Vagina (tissue), 2 donors: ENCODE data around the gene LHFPL3. TPM values are rescaled to one million over a fixed set of nuclear protein-coding genes. Genes with fewer than 3 reads are reported as not detected.

ENCODE experiments used
- DNase-seq, 2 donors: peaks; one replicate each; pipeline ENCODE4 v3.0.0-alpha.2; 2017; ENCODE audit errors: extremely low spot score in 2 of 2
- H3K27ac ChIP-seq: fragments of 200-600 bp; sonication (generic); one replicate; pipeline ENCODE4 v1.5.1; 2019
- H3K27me3 ChIP-seq: fragments of 200-600 bp; sonication (generic); one replicate; pipeline ENCODE4 v1.5.1; 2019
- H3K36me3 ChIP-seq, 2 donors: fragments of 200-600 bp; sonication (generic); one replicate each; pipeline ENCODE4 v1.5.1; 2017 to 2019
- H3K4me1 ChIP-seq: fragments of 200-600 bp; sonication (generic); one replicate; pipeline ENCODE4 v1.5.1; 2019
- H3K4me3 ChIP-seq, 2 donors: fragments of 200-600 bp; sonication (generic); 1 replicate in 1 of 2; 2 replicates in 1 of 2; pipeline ENCODE4 v1.5.1; 2016 to 2019
- H3K9me3 ChIP-seq: fragments of 200-600 bp; sonication (generic); one replicate; pipeline ENCODE4 v1.5.1; 2019
- POLR2A ChIP-seq, 2 donors: fragments of 450-650 bp; IDR thresholded peaks; one replicate each; pipeline ENCODE4 v1.6.1; 2017; ENCODE audit warnings: antibody characterized with exemption in 2 of 2, mild to moderate bottlenecking in 2 of 2, moderate library complexity in 2 of 2
- POLR2AphosphoS5 ChIP-seq, 2 donors: sonication (generic); formaldehyde crosslinking; IDR thresholded peaks; one replicate each; pipeline ENCODE4 v1.9.0; 2017; ENCODE audit warnings: antibody characterized with exemption in 2 of 2, mild to moderate bottlenecking in 2 of 2, low read depth in 1 of 2; ENCODE audit not compliant: insufficient read depth in 1 of 2
- intact Hi-C: fragments of 100-400 bp; cut with DNase I; formaldehyde crosslinking; loops from one replicate; pipeline ENCODE4 v1.15.1; 2023
- total RNA-seq: library from RNA; depleted of rRNA; stranded (reverse); fragments of >200 nt; gene quantifications from one replicate; pipeline ENCODE4 v1.2.3, GENCODE V29; 2016
- TF ChIP-seq, protein P1 (sequence below), 3 experiments: fragments of 450-650 bp in 2 of 3; fragments of 200-600 bp in 1 of 3; sonication (generic) in 1 of 3; IDR thresholded peaks; one replicate each; pipeline ENCODE4 v1.5.1; 2017 to 2019; ENCODE audit warnings: antibody characterized with exemption in 3 of 3, mild to moderate bottlenecking in 2 of 3, moderate library complexity in 2 of 3

Gene LHFPL3
- total RNA-seq, 1 donor from 2014 or later, result not detected

DNA sequence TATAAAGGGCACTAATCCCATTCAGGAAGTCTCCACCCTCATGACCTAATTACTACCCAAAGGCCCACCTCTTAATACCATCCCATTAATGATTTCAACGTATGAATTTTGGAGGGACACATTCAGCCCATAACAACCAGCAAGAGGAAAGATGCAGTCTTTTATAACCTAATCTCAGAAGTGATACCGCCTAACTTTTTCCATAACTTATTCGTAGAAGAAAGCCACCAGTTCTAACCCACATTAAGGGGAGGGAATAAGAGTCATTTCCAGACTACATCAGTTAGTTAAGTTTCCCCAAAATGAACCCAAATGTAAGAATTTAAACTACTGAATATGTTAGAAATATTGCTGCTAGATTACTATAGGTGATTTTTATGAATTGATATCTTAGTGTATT lies 32.1 kb upstream of the LHFPL3 start:
- intact Hi-C loops, result no loop called here
- H3K27ac ChIP-seq, result no peak overlapping the region
- TF ChIP-seq POLR2A (IDR thresholded peaks at IDR 0.05) (no peak), POLR2AphosphoS5 (IDR thresholded peaks at IDR 0.05; ENCODE audit: insufficient read depth in 1 of 2, low read depth in 1 of 2) (no peak)
- TF ChIP-seq, protein P1, sequence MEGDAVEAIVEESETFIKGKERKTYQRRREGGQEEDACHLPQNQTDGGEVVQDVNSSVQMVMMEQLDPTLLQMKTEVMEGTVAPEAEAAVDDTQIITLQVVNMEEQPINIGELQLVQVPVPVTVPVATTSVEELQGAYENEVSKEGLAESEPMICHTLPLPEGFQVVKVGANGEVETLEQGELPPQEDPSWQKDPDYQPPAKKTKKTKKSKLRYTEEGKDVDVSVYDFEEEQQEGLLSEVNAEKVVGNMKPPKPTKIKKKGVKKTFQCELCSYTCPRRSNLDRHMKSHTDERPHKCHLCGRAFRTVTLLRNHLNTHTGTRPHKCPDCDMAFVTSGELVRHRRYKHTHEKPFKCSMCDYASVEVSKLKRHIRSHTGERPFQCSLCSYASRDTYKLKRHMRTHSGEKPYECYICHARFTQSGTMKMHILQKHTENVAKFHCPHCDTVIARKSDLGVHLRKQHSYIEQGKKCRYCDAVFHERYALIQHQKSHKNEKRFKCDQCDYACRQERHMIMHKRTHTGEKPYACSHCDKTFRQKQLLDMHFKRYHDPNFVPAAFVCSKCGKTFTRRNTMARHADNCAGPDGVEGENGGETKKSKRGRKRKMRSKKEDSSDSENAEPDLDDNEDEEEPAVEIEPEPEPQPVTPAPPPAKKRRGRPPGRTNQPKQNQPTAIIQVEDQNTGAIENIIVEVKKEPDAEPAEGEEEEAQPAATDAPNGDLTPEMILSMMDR (IDR thresholded peaks at IDR 0.05), result no peak

DNA sequence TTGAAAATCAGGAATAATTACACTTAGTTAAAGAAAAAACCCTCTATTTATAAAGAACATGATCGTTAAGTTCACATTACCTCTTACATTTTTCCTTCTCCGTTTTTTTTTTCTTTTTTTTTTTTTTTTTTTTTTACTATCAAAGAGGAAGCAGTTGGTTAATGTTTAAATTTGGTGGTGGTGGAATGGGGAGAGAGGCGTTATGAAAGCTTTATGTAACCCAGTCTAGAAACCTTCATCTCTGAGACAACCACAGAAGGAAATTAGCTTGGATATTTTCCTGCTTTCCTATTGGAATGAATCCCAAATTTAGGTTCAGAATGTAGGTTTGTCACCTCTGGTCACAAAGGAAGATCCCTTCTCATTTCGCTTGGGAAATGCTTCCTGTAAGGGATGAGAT lies 31.5 kb upstream of the LHFPL3 start:
- Histone ChIP-seq H3K27ac (no peak overlapping the region), H3K4me3 (no peak overlapping the region), H3K4me1 (no peaks in the 10 kb centered on the region), H3K9me3 (no peaks in the 10 kb centered on the region), H3K36me3 (no peaks in the 10 kb centered on the region), H3K27me3 (no peaks in the 10 kb centered on the region)
- DNase-seq, result no peak
- TF ChIP-seq, protein P1 (IDR thresholded peaks at IDR 0.05), result no peak
- no peak for TF ChIP-seq POLR2AphosphoS5 (IDR thresholded peaks at IDR 0.05; ENCODE audit: insufficient read depth in 1 of 2, low read depth in 1 of 2)
- intact Hi-C loops, result no loop called here

More for the DNA sequence above, 32.1 kb upstream of the LHFPL3 start:
- Histone ChIP-seq H3K4me1 (no peaks in the 10 kb centered on the region), H3K27me3 (no peaks in the 10 kb centered on the region), H3K36me3 (no peaks in the 10 kb centered on the region), H3K9me3 (no peaks in the 10 kb centered on the region), H3K4me3 (no peak overlapping the region)
- no peak for DNase-seq

DNA sequence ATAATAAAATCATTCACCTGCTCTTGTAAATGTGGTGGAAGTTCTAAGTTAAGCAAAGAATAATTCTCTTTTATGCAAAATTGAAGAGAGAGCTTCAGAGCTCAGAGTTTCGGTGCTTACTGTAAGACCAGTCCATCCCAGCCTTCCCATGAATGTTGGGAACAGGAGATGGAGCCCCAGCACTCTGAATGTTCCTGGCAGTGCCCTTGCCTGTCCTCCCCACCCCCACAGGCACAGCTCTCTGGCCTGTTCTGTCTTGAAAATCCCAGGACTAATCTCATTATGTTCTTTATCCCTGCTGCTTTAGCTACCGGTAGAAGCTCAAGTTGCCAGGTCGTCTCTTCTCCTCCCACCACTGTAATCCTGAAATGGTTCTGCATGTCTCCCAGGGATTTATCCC lies 29.1 kb upstream of the LHFPL3 start:
- intact Hi-C loops, result no loop called here
- TF ChIP-seq POLR2AphosphoS5 (IDR thresholded peaks at IDR 0.05; ENCODE audit: insufficient read depth in 1 of 2, low read depth in 1 of 2) (no peak), POLR2A (IDR thresholded peaks at IDR 0.05) (no peak)
- TF ChIP-seq, protein P1 (IDR thresholded peaks at IDR 0.05), result no peak

DNA sequence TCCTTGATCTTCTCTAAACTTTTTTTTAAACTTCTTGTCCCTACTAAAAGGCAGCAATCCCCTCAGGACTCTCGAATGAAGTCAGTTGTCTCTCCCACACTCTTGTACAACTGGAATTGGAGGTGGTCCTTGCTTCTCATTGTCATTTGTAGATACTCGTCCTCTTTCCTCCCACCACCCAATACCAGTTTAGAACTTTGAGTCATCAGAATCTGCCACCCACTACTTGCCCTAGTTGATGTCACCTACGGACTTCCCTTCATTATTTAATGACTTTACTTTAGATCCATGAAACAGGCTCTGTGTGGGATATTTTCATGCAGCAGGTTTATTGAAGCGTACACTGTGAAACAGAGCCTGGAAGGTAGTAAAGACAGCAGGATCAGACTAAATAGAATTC lies 28.6 kb upstream of the LHFPL3 start:
- H3K27ac ChIP-seq, result no peak overlapping the region
- intact Hi-C loops, result no loop called here
- H3K36me3 ChIP-seq, result no peaks in the 10 kb centered on the region
- DNase-seq, result no peak
- H3K4me1 ChIP-seq, result no peaks in the 10 kb centered on the region
- no peaks in the 10 kb centered on the region for H3K27me3 ChIP-seq
- no peak overlapping the region for H3K4me3 ChIP-seq
- TF ChIP-seq, protein P1 (IDR thresholded peaks at IDR 0.05), result no peak
- H3K9me3 ChIP-seq, result no peaks in the 10 kb centered on the region

More for the DNA sequence above, 29.1 kb upstream of the LHFPL3 start:
- no peak overlapping the region for H3K4me3 ChIP-seq
- H3K9me3 ChIP-seq, result no peaks in the 10 kb centered on the region
- H3K27ac ChIP-seq, result no peak overlapping the region
- no peak for DNase-seq
- no peaks in the 10 kb centered on the region for H3K36me3 ChIP-seq
- no peaks in the 10 kb centered on the region for H3K27me3 ChIP-seq
- H3K4me1 ChIP-seq, result no peaks in the 10 kb centered on the region

- no peaks in the 10 kb centered on the region for H3K27me3 ChIP-seq
- H3K4me1 ChIP-seq, result no peaks in the 10 kb centered on the region
- TF ChIP-seq, protein P1 (IDR thresholded peaks at IDR 0.05), result no peak
- TF ChIP-seq POLR2A (IDR thresholded peaks at IDR 0.05), result no peak
- no peak for TF ChIP-seq POLR2AphosphoS5 (IDR thresholded peaks at IDR 0.05; ENCODE audit: insufficient read depth in 1 of 2, low read depth in 1 of 2)
- no peak overlapping the region for H3K27ac ChIP-seq
- no peak for DNase-seq
- no peaks in the 10 kb centered on the region for H3K9me3 ChIP-seq
- H3K36me3 ChIP-seq, result no peaks in the 10 kb centered on the region
- intact Hi-C loops, result no loop called here
- no peak overlapping the region for H3K4me3 ChIP-seq
These were observed 21.6 kb upstream of the LHFPL3 start for GRCh38 chr7:104306793-104307192.
